NAMALWA (cell line): Measurements from ENCODE around the gene SLMAP.
A peak's percentile ranks its signal among the peaks of the same experiment; 100 is the strongest.

Experiments
- DNase-seq: peaks from one replicate; pipeline ENCODE4 v3.0.0-alpha.2; 2015; ENCODE audit warnings: low spot score

Gene SLMAP, protein sequence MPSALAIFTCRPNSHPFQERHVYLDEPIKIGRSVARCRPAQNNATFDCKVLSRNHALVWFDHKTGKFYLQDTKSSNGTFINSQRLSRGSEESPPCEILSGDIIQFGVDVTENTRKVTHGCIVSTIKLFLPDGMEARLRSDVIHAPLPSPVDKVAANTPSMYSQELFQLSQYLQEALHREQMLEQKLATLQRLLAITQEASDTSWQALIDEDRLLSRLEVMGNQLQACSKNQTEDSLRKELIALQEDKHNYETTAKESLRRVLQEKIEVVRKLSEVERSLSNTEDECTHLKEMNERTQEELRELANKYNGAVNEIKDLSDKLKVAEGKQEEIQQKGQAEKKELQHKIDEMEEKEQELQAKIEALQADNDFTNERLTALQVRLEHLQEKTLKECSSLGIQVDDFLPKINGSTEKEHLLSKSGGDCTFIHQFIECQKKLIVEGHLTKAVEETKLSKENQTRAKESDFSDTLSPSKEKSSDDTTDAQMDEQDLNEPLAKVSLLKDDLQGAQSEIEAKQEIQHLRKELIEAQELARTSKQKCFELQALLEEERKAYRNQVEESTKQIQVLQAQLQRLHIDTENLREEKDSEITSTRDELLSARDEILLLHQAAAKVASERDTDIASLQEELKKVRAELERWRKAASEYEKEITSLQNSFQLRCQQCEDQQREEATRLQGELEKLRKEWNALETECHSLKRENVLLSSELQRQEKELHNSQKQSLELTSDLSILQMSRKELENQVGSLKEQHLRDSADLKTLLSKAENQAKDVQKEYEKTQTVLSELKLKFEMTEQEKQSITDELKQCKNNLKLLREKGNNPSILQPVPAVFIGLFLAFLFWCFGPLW

DNA sequence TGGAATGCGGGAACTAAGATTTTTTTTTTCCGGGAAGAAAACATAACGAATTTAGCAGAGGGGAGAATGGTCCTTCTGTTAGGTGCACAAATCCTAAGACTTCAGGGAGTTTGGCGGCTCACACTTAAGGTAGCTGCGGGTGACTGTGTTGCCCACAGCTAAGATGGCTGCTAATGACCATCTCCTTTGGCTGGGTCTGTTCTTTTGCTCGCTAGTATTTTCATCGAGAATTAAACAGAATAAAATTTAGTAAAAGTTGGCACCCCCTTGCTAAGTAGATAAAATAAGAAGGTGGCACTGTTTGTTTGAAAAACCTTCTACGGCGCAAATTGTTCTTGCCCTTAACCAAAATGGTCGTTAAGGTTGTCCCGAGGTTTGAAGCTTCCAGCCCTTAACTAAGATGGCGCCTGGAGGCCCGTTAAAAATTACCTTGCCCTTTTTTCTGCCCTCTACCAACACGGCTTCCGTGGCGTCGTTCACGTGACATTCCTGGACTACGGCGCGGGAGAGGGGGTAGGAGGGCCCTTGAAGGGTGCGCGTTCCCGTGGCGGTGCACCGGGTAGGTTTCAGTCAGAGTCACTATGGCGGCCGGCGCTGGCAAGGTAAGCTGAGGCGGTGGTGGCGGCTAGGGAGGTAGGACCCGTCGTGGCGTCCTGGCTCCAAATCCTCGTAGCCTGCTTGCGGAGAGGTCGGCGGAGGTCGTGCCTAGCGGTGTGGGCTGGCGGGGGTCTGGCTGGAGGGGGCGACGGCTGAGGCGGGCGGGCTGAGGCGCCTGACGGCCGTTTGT is at the start of gene SLMAP:
SLMAP (plus strand) TSS at position 569 of the 787 bp plus-strand sequence. CDS start 1,343 bp downstream, outside the sequence.
- peak; percentile 93 for DNase-seq

DNA sequence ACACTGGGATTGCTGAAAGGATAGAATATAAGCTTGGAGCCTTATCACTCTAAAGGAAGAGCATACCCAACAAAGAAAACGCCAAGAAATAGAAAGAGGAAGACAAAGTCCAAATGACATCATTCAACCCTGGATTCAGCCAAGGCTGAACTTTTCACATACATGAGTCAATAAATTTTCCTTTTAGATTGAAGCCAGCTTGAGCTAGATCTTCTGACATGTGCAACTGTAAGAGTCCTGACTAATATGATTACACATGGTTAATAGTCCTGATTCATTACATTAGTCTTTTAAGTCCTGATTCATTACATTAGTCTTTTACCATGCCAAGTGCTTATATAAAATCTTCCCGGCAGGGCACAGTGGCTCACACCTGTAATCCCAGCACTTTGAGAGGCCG is 49.6 kb upstream of the SLMAP start:
- no peak for DNase-seq

DNA sequence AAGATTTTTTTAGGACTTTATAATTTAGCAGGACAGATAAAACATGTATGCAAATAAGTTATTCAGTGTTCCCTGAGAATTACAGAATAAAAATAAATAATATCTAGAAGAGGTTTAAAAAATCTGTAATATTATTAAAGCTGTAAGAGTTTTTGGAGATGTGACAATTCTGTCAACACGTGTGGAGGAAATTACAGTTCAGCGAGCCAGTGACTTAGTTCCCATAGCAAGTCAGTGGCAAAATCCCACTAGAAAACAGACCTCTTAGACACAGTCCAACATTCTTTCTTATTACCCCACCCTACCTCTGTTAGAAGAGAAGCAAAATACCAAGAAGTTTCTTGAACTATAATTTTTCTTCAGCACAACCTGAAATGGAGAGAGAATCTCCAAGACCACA is 47.1 kb upstream of the SLMAP start:
- no peak for DNase-seq

DNA sequence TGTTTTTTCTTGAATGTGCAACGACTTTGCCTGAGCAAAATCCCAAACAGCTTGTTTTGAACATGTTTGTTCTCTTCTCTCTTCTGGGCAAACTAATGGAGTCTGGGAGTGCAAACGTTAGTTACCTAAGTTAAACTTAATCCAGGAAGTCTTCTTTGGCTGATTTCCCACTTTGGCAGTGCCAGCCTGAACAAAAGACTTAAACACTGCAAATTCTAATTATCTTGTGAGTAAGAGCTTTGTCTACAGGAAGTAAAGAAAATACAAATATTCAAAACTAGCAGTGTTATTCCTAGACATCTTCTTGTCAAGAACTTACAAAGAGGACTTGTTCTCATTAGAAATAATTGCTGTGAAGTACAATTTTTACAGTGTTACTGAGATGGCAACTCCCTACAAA is 46.5 kb upstream of the SLMAP start:
- DNase-seq, result no peak

DNA sequence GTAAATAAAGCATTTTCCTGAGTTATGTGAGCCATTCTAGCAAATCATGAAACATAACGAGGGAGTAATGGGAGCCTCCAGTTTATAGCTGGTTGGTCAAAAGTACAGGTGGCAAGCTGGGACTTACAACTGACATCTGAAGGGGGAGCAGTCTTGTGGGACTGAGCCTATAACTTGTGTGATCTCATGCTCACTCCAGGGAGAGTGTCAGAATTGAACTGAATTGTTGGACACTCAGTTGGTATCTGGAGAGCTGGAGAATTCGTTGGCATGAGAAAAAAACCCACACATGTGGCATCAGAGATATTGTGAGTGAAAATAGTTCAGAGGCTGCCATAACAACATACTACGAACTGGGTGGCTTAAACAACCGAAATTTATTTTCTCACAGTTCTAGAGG is 40.4 kb upstream of the SLMAP start:
- DNase-seq, result no peak

DNA sequence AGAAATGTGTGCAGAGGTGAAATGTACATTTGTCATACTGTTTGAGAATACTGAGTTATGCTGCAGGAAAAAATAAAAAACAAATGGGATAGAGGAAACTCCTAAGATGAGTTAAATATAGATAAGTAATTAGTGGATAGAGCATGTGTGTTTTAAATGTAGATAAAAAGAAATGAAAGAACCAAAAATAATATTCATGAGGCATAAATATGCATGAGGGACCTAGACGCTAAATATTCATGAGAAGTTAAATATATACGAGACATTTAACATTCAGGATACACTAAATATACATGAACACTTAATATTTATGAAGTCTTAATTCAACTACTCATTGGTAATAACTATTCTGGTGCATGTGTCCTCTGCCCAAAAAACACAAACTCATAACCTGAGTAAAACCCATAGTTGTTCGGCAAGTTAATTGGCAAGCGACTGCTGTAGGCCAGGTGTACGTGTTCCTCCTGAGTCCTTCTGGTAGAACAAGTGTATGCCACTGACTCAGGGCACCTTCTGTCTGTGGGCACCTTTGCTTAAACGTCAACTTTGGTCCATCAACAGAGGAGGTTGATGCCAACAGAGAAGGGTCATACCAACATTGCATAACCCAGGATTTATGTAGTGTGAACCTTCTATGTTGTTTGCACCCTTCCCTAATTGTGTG is 38.8 kb upstream of the SLMAP start:
- no peak for DNase-seq

DNA sequence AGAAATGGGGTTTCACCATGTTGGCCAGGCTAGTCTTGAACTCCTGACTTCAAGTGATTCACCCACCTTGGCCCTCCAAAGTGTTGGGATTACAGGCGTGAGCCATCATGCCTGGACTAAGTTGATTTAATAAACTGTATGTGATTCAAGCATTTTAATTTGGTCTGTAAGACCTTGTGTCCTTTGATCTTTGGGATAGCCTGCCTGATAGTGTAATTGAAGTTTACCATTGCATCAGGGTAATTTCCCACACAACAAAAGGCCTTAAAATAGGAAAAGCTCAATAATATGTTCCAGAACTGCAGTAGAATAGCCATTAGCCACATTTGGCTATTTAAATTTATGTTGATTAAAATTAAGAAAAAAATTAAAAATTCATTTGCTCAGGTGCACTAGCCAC is 38.0 kb upstream of the SLMAP start:
- DNase-seq, result no peak

DNA sequence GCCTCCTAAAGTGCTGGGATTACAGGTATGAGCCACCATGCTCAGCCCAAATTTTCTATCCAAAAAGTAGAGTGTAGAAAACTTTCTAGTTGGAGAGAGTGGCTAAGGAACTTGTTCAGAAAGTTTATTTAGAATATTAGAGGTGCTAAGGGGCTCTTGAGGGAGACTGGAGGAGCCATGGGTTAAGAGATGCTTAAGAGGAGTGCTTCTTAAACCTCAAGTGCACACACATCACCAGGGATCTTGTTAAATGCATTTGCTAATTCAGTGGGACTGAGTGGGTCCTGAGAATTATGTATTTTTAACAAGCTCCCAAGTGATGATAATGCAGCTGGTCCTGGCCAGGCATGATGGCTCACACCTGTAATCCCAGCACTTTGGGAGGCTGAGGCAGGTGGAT is 29.7 kb upstream of the SLMAP start:
- DNase-seq, result no peak

DNA sequence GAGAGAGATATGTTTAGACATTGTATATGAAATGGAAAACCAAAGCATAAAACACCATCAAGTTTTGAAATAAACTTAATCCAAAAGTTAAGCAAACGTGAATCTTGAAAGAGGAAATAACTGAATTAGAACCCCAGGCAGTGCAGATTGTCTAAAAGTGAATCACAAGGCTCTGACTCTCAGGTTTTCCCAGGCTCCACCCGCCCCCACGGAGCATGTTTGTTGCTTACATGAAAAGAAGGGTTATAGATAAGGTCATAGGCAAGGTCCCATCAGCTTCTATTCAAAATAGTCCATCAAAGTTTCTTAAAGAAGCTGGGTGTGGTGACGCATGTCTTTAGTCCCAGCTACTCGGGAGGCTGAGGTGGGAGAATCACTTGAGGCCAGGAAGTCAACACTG is 29.0 kb upstream of the SLMAP start:
- no peak for DNase-seq

DNA sequence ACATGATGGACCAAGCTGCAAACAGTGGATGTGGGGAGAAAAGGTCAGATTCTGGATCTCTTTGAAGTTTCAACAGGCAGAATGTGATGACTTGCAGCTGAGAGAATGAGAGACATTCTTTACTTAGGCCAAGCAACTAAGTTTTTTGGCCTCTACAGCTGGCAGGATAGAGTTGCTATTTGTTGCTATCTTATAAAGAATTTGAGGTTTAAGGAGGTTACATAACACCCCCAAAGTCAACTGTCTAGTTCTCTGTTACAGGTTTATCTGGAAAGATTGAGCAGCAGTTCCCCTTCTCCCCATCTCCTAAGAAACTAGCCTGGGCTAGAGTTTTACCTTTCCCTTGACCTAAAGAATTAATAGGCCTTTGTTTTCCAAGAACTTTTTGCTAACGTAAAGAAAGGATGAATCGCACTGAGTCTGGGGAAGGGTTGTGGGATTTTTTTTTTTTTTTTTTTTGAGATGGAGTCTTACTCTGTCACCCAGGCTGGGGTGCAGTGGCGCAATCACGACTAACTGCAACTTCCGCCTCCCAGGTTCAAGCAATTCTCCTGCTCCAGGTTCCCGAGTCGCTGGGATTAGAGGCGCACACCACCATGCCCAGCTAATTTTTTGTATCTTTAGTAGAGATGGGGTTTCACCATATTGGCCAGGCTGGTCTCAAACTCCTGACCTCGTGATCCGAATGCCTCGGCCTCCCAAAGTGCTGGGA is 26.6 kb upstream of the SLMAP start:
- no peak for DNase-seq

DNA sequence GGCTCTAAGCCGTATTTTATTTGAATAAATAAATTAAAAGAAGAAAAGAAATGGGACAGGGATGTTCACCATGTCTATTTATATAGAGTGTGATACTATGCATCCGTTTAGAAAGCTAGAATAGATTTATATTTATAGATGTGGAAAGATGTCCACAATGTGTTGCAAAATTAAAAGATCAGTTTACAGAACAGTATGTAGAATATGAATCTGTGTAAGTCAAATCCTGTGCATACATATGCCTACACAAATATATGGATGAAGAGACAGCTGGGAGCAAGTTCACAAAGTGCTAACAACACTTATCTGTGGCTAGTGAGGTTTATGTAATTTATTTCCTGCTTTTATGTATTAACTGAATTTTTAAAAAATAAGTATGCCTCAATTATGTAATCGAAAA is 25.4 kb upstream of the SLMAP start:
- DNase-seq, result no peak

DNA sequence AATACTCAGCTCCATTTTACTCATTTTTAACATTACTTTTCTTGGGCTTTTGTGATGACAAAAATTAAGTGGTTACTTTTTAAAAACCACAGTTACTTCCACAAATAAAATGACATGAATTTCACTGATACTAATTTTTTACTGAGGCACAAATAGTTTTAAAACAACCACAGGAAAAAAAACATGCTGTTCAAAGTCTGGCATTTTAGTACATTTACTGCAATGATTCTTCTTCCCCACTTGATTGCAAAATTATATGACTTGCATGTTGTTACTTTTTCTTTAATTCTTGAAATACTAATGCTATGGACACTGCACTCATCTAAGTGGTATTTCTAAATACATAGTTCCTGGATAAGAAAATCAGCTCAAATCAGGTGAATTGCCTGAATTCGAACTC is 24.8 kb upstream of the SLMAP start:
- no peak for DNase-seq

DNA sequence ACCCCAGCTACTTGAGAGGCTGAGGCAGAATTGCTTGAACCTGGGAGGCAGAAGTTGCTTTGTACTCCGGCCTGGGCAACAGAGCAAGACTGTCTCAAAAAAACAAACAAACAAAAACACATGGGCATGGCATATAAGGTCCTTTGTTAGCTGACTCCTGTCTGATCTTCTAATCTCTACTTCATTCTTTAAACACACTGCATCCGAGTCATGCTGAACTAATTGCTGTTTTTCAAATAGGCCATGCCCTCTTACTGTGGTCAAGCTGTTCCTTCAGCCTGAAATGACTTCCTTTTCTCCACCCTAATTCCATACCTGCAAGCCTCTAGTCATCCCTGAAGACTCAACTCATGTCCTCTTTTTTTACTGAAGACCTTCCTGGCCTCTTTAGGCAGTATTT is 22.3 kb upstream of the SLMAP start:
- DNase-seq, result no peak

DNA sequence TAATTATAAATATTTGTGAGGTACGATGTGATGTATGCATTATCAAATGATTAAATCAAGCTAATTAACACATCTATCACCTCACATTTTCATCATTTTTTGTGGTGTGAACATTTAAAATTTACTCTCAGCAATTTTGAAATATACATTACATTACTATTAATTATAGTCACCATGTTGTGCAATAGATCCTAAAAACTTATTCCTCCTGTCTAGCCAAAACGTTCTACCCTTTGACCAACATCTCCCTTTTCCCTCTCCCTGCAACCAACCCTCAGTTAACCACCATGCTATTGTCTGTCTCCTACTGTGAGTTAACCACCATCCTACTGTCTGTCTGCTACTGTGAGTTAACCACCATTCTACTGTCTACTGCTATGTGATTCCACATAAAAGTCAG is 20.7 kb upstream of the SLMAP start:
- no peak for DNase-seq

DNA sequence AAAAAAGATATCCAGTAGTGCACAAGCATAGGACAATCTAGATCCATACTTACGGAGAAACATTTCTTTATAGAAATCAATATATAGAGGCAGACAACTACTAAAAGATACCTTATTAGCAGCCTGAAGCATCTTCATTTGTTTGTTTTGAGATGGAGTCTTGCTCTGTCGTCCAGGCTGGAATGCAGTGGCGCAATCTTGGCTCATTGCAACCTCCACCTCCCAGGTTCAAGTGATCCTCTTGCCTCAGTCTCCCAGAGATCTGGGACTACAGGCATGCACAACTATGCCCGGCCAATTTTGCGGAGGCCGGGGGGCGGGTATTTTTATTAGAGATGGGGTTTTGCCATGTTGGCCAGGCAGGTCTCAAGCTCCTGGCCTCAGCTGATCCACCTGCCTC is 18.3 kb upstream of the SLMAP start:
- no peak for DNase-seq

DNA sequence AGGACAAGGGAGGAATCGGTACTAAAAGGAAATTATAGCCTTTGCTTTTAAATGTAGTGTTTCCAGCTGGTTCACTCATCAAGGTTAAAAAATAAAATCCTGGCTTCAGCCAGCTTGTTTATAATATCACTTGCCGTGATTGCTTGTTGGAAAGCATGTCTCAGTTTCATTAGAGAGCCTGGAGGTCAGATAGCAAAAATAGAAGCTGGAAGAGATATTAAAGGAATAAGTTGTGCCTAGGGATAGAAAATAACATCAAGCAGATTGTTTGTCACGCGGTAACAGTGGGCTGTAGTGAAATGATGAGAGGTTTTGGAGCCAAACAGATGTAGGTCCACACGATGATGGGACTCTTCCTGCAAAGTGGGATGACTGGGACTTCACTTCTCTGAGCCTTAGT is 17.7 kb upstream of the SLMAP start:
- DNase-seq, result no peak

DNA sequence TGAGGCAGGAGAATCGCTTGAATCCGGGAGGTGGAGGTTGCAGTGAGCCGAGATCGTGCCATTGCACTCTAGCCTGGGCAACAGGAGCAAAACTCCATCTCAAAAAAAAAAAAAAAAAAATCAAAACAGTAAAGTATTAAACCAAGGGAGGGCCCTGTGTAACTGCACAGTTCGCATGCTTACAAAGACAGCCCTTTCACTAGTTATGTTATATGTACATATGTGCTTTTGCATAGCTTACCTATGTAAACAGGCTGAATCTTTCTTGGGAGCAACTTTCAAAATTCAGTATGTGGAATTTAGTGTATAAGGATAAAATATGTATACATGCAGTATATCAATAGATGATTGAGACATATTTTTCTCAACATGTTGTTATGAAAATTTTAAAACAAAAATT is 16.1 kb upstream of the SLMAP start:
- no peak for DNase-seq

DNA sequence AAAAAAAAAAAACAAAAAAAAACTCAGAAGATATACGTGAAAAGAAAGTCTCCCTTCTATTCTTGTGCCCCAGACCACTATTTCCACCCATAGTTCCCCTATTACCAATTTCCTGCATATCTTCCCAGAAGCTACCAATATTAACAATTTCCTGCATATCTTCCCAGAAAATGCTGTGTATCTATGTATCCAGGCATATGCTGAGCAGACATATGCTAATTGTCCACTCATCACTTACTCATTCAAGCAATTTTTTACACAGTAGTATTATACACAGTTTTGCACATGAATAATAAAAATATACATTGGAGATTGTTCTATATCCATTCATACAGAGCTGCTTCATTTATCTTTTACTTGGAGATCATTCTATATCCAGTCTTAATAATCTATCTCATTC is 12.6 kb upstream of the SLMAP start:
- DNase-seq, result no peak

DNA sequence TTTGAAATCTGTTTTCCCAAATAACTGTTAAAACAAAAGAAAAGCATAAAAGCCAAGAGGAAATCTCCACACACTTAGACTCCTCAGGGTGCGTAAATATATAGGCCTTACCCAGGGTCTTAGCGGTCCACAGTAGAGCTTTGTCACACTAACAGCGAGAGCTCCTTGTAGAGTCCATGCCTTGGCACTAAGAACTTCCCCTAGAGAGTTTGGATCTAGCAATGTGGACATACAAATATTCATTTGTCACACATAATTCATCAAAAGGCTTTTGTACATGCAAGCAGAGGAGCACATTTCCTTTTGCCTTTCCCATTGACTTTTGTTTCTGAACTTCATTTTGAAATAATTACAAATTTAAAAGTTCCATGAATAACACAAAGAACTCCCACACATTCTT is 11.0 kb upstream of the SLMAP start:
- DNase-seq, result no peak

DNA sequence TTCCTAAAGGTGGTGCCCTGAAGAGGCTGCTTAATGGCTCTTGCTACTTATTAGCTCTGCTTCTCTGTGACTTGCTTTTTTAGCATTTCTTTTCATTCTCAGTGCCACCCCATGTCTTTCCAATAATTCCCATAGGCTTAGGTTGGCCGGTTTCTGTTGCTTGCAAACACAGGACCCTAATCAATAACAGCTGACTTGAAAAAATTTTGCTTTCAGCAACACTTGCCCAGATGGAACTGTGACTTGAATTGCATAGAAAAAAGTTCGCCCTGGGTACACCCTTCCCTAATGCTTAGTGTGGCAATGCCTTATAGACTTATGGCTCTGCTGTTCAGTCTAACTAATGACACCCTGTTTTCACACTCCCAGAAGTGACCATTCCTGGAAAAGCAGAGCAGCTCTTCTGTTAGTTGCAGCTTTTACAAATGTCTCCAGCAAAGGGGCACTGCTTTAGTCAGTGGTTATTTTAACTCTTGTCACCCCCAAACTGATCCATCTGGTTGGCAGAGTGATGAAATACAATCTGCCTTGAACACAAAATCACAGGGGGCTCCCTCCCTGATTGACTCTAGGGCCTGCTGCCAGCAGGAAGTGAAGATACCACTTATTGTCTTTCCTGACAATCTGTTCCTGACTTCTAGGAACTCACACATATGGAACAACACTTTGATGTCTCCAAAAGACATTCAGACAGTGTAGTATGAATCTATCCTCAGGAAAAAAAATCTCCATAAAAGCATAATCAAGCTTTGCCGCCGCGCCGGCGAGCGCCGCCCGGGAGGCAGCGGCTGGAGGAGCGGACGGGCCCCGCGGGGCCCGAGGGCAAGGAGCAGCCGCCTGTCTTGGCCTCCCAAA is 9.7 kb upstream of the SLMAP start:
- no peak for DNase-seq

DNA sequence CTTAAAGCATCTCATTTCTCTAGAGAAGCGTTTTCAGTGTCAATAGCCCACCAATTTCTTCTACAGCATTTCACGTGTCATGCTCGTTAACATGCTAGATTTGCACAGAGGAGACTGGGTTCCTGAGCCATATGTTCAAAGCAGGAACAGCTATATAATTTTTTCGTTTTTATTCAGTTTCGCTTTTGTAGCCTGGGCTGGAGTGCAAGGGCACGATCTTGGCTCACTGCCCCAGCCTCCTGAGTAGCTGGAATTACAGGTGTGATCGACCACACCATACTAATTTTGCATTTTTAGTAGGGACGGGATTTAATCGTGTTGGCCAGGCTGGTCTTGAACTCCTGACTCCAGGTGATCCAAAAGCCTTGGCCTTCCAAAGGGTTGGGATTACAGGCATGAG is 6.6 kb upstream of the SLMAP start:
- DNase-seq, result no peak
